Gastroesophageal sphincter (tissue), 4 donors: ENCODE data around the gene LDLRAP1. TPM values are rescaled to one million over a fixed set of nuclear protein-coding genes. Genes with fewer than 3 reads are reported as not detected.

Experiments used
- ATAC-seq: fragments of 150-250 bp; one replicate; pipeline ENCODE4 v1.9.1; 2016; ENCODE audit warnings: mild to moderate bottlenecking, moderate library complexity
- H3K27ac ChIP-seq, 4 donors: fragments of 200-600 bp; sonication (generic) in 3 of 4; 1 replicate in 3 of 4; 2 replicates in 1 of 4; pipeline ENCODE4 v1.5.1; 2016 to 2019
- H3K27me3 ChIP-seq: fragments of 200-600 bp; sonication (generic); one replicate; pipeline ENCODE4 v1.5.1; 2019
- H3K36me3 ChIP-seq, 2 donors: fragments of 200-600 bp; sonication (generic); one replicate each; pipeline ENCODE4 v1.5.1; 2019; ENCODE audit warnings: control low read depth in 1 of 2
- H3K4me1 ChIP-seq, 3 donors: fragments of 200-600 bp; sonication (generic); 1 replicate in 2 of 3; 2 replicates in 1 of 3; pipeline ENCODE4 v1.5.1; 2016 to 2019; ENCODE audit warnings: control low read depth in 2 of 3
- H3K4me3 ChIP-seq, 2 donors: fragments of 200-600 bp; sonication (generic); one replicate each; pipeline ENCODE4 v1.5.1; 2019; ENCODE audit warnings: mild to moderate bottlenecking in 1 of 2, moderate library complexity in 1 of 2
- H3K9me3 ChIP-seq, 3 donors: fragments of 200-600 bp; sonication (generic); one replicate each; pipeline ENCODE4 v1.5.1; 2017 to 2019; ENCODE audit warnings: control low read depth in 2 of 3
- CTCF ChIP-seq, 4 experiments: fragments of 200-600 bp in 2 of 4; fragments of 450-650 bp in 2 of 4; sonication (generic) in 1 of 4; IDR thresholded peaks; one replicate each; pipeline ENCODE4 v1.5.1; 2017 to 2019; ENCODE audit warnings: antibody characterized with exemption in 4 of 4, mild to moderate bottlenecking in 2 of 4, moderate library complexity in 2 of 4
- EP300 ChIP-seq: sonication (generic); formaldehyde crosslinking; IDR thresholded peaks from one replicate; pipeline ENCODE4 v1.6.1; 2017; ENCODE audit warnings: antibody characterized with exemption, mild to moderate bottlenecking
- POLR2A ChIP-seq, 2 donors: fragments of 450-650 bp; IDR thresholded peaks; one replicate each; pipeline ENCODE4 v1.6.1; 2017; ENCODE audit warnings: antibody characterized with exemption in 2 of 2, mild to moderate bottlenecking in 2 of 2, moderate library complexity in 1 of 2
- POLR2AphosphoS5 ChIP-seq: sonication (generic); formaldehyde crosslinking; IDR thresholded peaks from one replicate; pipeline ENCODE4 v1.6.1; 2017; ENCODE audit warnings: antibody characterized with exemption
- WGBS, 2 donors: methylation state at CpG; one replicate each; pipeline ENCODE4 v1.1.5; 2018; ENCODE audit warnings: low coverage in 1 of 2; 5-methylcytosine and 5-hydroxymethylcytosine counted together
- total RNA-seq, 4 donors: library from RNA; depleted of rRNA; stranded (reverse); fragments of >200 nt; gene quantifications; one replicate each; pipeline ENCODE4 v1.1.0, GENCODE V29; 2016

The LDLRAP1 gene
- total RNA-seq, 4 donors from 2014 or later: 13.6 to 21.3 (median 17.2) TPM

GRCh38 chr1:25520446-25521061, 22.9 kb upstream of the LDLRAP1 start:
- 2 to 6% methylated on average over 2 to 4 of the region's 4 CpGs for WGBS, 2 donors
- H3K4me1 ChIP-seq: no peaks in the 10 kb centered on the region
- H3K36me3 ChIP-seq: no peaks in the 10 kb centered on the region
- ATAC-seq: no peak
- no peaks in the 10 kb centered on the region for H3K27me3 ChIP-seq
- H3K27ac ChIP-seq: no peak overlapping the region
- peaks cover 0 to 7% (median 0%) of the 10 kb centered on the region in 3 donors for H3K9me3 ChIP-seq
- no peak overlapping the region for H3K4me3 ChIP-seq
- no peak for TF ChIP-seq POLR2AphosphoS5
- peak in 3 of 4 experiments; percentile 82 to 87 (median 83) for TF ChIP-seq CTCF (IDR thresholded peaks at IDR 0.05)

GRCh38 chr1:25522031-25522655, 21.3 kb upstream of the LDLRAP1 start:
- Histone ChIP-seq H3K4me3 (no peak overlapping the region), H3K27ac (no peak overlapping the region), H3K27me3 (no peaks in the 10 kb centered on the region), H3K9me3 (peaks cover 0 to 11% (median 0%) of the 10 kb centered on the region in 3 donors), H3K36me3 (no peaks in the 10 kb centered on the region), H3K4me1 (no peaks in the 10 kb centered on the region)
- no peak for TF ChIP-seq EP300
- ATAC-seq: no peak
- 83% methylated on average over 1 of the region's 5 CpGs; no CpG with 5 or more reads in 1 of the 2 donors for WGBS, 2 donors

GRCh38 chr1:25523542-25523941, 19.9 kb upstream of the LDLRAP1 start:
- H3K27me3 ChIP-seq: no peaks in the 10 kb centered on the region
- 61 to 66% methylated on average over 5 to 6 of the region's 10 CpGs for WGBS, 2 donors
- no peaks in the 10 kb centered on the region for H3K4me1 ChIP-seq
- H3K4me3 ChIP-seq: no peak overlapping the region
- no peak overlapping the region for H3K27ac ChIP-seq
- no peaks in the 10 kb centered on the region for H3K36me3 ChIP-seq
- TF ChIP-seq EP300 (no peak), CTCF (IDR thresholded peaks at IDR 0.05) (peak in 1 of 4 experiments; percentile 20)
- no peak for ATAC-seq
- peaks cover 0 to 11% (median 0%) of the 10 kb centered on the region in 3 donors for H3K9me3 ChIP-seq

GRCh38 chr1:25524568-25525360, 18.6 kb upstream of the LDLRAP1 start:
- no peaks in the 10 kb centered on the region for H3K27me3 ChIP-seq
- H3K27ac ChIP-seq: no peak overlapping the region
- 67 to 78% methylated on average over 3 to 11 of the region's 15 CpGs for WGBS, 2 donors
- TF ChIP-seq POLR2A (IDR thresholded peaks at IDR 0.05) (no peak), EP300 (no peak), CTCF (IDR thresholded peaks at IDR 0.05) (no peak), POLR2AphosphoS5 (no peak)
- H3K4me1 ChIP-seq: no peaks in the 10 kb centered on the region
- no peaks in the 10 kb centered on the region for H3K36me3 ChIP-seq
- H3K4me3 ChIP-seq: no peak overlapping the region
- no peak for ATAC-seq
- peaks cover 0 to 11% (median 0%) of the 10 kb centered on the region in 3 donors for H3K9me3 ChIP-seq

- no peak for ATAC-seq
- Histone ChIP-seq H3K4me1 (no peaks in the 10 kb centered on the region), H3K36me3 (no peaks in the 10 kb centered on the region), H3K4me3 (no peak overlapping the region), H3K27me3 (no peaks in the 10 kb centered on the region), H3K27ac (no peak overlapping the region), H3K9me3 (peaks cover 0 to 11% (median 0%) of the 10 kb centered on the region in 3 donors)
- WGBS, 2 donors: 76 to 100% methylated on average over 2 to 4 of the region's 4 CpGs
- TF ChIP-seq POLR2AphosphoS5 (no peak), CTCF (IDR thresholded peaks at IDR 0.05) (no peak), EP300 (no peak), POLR2A (IDR thresholded peaks at IDR 0.05) (no peak)
Measured at GRCh38 chr1:25525361-25525688, 18.1 kb upstream of the LDLRAP1 start.
